HG03442 (cell line): Measurements from ENCODE around the gene PRSS21.

Experiments used
- ATAC-seq: cut with Tn5 transposase; IDR thresholded peaks from one replicate; pipeline ENCODE4 v1.9.1; 2021; ENCODE audit warnings: mild to moderate bottlenecking, moderate library complexity; ENCODE audit not compliant: unreplicated experiment

The PRSS21 gene

GRCh38 chr16:2804728-2805127, 12.3 kb upstream of the PRSS21 start:
- no peak for ATAC-seq

- no peak for ATAC-seq
These were observed 10.8 kb upstream of the PRSS21 start for GRCh38 chr16:2806286-2806685.

- no peak for ATAC-seq
These were observed 8.9 kb upstream of the PRSS21 start for GRCh38 chr16:2808181-2808580.

GRCh38 chr16:2809149-2809760, 7.8 kb upstream of the PRSS21 start:
- ATAC-seq = no peak

- ATAC-seq = no peak
These were observed 6.4 kb upstream of the PRSS21 start for GRCh38 chr16:2810651-2811050.

- ATAC-seq = no peak
These were observed 5.2 kb upstream of the PRSS21 start for GRCh38 chr16:2811703-2812471.

GRCh38 chr16:2813771-2814221, 3.2 kb upstream of the PRSS21 start:
- ATAC-seq = no peak

- no peak for ATAC-seq
These were observed 2.3 kb upstream of the PRSS21 start for GRCh38 chr16:2814551-2815298.

- ATAC-seq = no peak
These were observed 1.7 kb upstream of the PRSS21 start for GRCh38 chr16:2815299-2815771.

GRCh38 chr16:2817340-2818271, 569 bp downstream of the PRSS21 start:
- ATAC-seq = no peak

- no peak for ATAC-seq
These were observed 1.3 kb downstream of the PRSS21 start for GRCh38 chr16:2818272-2818876.

GRCh38 chr16:2819179-2819938, 2.3 kb downstream of the PRSS21 start:
- no peak for ATAC-seq

GRCh38 chr16:2819939-2820835, 3.1 kb downstream of the PRSS21 start:
- no peak for ATAC-seq

- no peak for ATAC-seq
These were observed 3.9 kb downstream of the PRSS21 start for GRCh38 chr16:2820836-2821486.

- ATAC-seq = no peak
These were observed 4.6 kb downstream of the PRSS21 start for GRCh38 chr16:2821487-2822157.

- no peak for ATAC-seq
These were observed 5.1 kb downstream of the PRSS21 start for GRCh38 chr16:2822158-2822495.

- no peak for ATAC-seq
These were observed 5.5 kb downstream of the PRSS21 start for GRCh38 chr16:2822496-2822895.

GRCh38 chr16:2824626-2825025, 7.6 kb downstream of the PRSS21 start:
- no peak for ATAC-seq
